DND-41 (cell line): Measurements from ENCODE around the gene PERCC1.

Experiments used
- CTCF ChIP-seq: IDR thresholded peaks from 2 replicates; pipeline ENCODE4 v1.5.1; 2012; ENCODE audit warnings: borderline replicate concordance, low read length, moderate library complexity, mild to moderate bottlenecking; ENCODE audit not compliant: poor library complexity, severe bottlenecking; ENCODE audit errors: extremely low read depth
- EZH2 ChIP-seq: IDR thresholded peaks from 3 replicates; pipeline ENCODE4 v1.6.1; 2012; ENCODE audit warnings: borderline replicate concordance, low read depth, mild to moderate bottlenecking, moderate library complexity, low read length, inconsistent platforms; ENCODE audit not compliant: severe bottlenecking

- no peak for TF ChIP-seq EZH2
- no peak for TF ChIP-seq CTCF
These were observed 10.8 kb upstream of the PERCC1 start for GRCh38 chr16:1420111-1420539.
